ENCODE results near the gene TRMO. TPM values are rescaled to one million over a fixed set of nuclear protein-coding genes. Genes with fewer than 3 reads are reported as not detected.

The TRMO gene
- total RNA-seq, 3 donors from 2014 or later, result 14.9 to 15.3 (median 14.9) TPM

DNA sequence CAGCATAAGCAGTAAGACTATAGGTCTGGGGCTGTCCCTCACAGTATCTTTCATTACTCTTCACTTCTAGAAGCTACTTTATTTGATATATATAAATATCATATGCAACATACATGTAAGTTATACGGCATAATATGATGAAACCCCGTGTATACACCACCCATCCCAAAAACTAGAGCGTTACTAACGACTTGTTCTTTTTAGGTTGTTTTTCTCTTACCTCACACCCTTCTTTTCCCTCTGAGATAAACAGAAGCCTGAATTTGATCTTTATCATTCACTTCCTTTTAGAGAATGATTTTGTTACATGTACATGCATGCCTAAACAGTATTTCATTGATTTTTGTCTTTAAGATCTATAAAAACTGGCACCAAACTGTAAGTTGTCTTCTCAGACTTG is 3.7 kb downstream of the TRMO start:
- Histone ChIP-seq H3K4me3 (no peak overlapping the region), H3K36me3 (ENCODE audit: low read depth) (no peaks in the 10 kb centered on the region), H3K9me3 (no peaks in the 10 kb centered on the region), H3K4me1 (ENCODE audit: low read depth) (peaks cover 3% of the 10 kb centered on the region)
- intact Hi-C loops (cut with DNase I, micrococcal nuclease), result no loop called here
- TF ChIP-seq, protein P1, sequence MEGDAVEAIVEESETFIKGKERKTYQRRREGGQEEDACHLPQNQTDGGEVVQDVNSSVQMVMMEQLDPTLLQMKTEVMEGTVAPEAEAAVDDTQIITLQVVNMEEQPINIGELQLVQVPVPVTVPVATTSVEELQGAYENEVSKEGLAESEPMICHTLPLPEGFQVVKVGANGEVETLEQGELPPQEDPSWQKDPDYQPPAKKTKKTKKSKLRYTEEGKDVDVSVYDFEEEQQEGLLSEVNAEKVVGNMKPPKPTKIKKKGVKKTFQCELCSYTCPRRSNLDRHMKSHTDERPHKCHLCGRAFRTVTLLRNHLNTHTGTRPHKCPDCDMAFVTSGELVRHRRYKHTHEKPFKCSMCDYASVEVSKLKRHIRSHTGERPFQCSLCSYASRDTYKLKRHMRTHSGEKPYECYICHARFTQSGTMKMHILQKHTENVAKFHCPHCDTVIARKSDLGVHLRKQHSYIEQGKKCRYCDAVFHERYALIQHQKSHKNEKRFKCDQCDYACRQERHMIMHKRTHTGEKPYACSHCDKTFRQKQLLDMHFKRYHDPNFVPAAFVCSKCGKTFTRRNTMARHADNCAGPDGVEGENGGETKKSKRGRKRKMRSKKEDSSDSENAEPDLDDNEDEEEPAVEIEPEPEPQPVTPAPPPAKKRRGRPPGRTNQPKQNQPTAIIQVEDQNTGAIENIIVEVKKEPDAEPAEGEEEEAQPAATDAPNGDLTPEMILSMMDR (IDR thresholded peaks at IDR 0.05), result no peak
- DNase-seq, result no peak
- no peak for ATAC-seq

DNA sequence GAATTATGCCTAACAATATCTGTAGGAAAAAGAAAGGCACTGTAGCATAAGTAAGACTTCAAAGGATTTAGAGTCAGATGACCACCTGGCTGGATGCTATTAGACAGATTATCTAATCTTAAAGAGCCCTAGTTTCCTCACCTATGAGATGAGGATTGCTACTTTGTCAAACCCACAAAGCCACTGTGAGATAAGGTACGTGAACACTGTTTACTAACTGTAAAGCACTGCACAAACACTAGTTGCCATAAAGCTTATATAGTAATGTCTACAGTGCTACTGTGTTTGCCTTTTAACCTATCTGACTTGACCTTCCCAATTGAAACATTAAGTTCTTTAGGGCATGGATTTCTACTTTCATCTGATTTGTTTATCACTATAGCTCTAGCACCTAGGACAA is 10.3 kb downstream of the TRMO start:
- H3K4me3 ChIP-seq, result no peak overlapping the region
- H3K9me3 ChIP-seq, result no peaks in the 10 kb centered on the region
- H3K36me3 ChIP-seq (ENCODE audit: low read depth), result peaks cover 6% of the 10 kb centered on the region
- ATAC-seq, result peak; percentile 32
- H3K4me1 ChIP-seq (ENCODE audit: low read depth), result peaks cover 3% of the 10 kb centered on the region
- TF ChIP-seq, protein P1 (IDR thresholded peaks at IDR 0.05), result no peak
- no peak for DNase-seq
- intact Hi-C loops (cut with DNase I, micrococcal nuclease), result no loop called here

DNA sequence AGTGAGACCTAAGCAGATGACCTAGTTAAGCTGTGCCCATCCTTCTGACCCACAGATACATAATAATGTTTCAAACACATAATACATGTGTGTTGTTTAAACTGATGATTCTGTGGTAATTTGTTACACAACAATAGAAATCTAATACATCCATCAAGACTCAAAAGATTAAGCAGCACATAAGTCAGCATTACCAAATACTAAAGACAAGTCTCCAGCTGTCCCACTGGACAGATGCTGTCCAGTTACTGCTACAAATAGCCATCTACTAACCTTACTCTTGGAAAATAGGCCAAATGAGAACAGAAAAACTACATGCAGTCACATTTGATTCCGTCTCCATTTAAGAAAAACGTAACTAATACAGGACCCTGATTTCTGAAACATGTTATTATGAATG is 10.8 kb downstream of the TRMO start:
- intact Hi-C loops (cut with DNase I, micrococcal nuclease), result no loop called here
- H3K9me3 ChIP-seq, result no peaks in the 10 kb centered on the region
- peaks cover 6% of the 10 kb centered on the region for H3K36me3 ChIP-seq (ENCODE audit: low read depth)
- TF ChIP-seq, protein P1 (IDR thresholded peaks at IDR 0.05), result no peak
- DNase-seq, result no peak
- H3K4me3 ChIP-seq, result no peak overlapping the region
- no peak for ATAC-seq
- peaks cover 3% of the 10 kb centered on the region for H3K4me1 ChIP-seq (ENCODE audit: low read depth)

DNA sequence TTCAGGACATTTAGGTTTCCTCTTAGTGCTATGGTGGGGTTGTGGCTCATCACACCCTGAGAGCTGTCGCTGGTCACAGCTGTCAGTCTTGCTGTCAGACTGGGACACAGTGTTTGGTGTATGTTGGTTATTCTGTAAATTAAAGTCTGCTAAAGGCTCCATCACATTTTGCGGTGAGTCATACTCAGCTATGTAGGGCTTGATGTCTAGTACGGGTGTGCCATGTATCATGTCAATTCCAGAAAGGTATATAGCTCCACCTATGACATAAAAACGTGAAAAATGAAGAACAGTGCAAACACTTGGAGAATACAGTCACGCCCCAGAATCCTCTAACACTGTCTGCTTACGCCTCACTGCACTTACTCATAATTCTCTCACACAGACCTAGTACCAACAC is 11.9 kb downstream of the TRMO start:
- H3K36me3 ChIP-seq (ENCODE audit: low read depth), result peaks cover 6% of the 10 kb centered on the region
- H3K4me3 ChIP-seq, result no peak overlapping the region
- H3K4me1 ChIP-seq (ENCODE audit: low read depth), result peaks cover 3% of the 10 kb centered on the region
- DNase-seq (no peak), ATAC-seq (peak; percentile 70)
- intact Hi-C loops (cut with DNase I, micrococcal nuclease), result no loop called here
- H3K9me3 ChIP-seq, result no peaks in the 10 kb centered on the region
- TF ChIP-seq, protein P1 (IDR thresholded peaks at IDR 0.05), result no peak

DNA sequence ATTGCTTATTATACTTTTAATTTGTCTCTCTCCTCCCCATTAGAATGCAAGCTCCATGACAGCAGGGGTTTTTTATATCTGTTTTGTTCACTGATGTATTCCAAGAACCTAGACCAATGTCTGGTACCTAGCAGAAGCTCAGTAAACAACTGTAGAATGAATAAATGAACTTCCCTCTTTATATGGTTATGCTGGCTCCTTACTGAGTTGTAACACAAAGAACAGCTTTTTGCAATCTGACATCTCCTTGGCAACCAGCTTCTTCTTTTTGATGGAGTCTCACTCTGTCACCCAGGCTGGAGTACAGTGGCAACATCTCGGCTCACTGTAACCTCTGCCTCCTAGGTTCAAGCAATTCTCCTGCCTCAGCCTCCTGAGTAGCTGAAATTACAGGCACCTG is 13.6 kb downstream of the TRMO start:
- Histone ChIP-seq H3K9me3 (no peaks in the 10 kb centered on the region), H3K4me1 (ENCODE audit: low read depth) (peaks cover 3% of the 10 kb centered on the region), H3K36me3 (ENCODE audit: low read depth) (peaks cover 6% of the 10 kb centered on the region), H3K4me3 (no peak overlapping the region)
- intact Hi-C loops (cut with DNase I, micrococcal nuclease), result loop anchor here (10.0 kb wide), 1 partner anchor 194 kb away; no protein-coding TSS in a partner anchor
- DNase-seq, result no peak
- TF ChIP-seq, protein P1 (IDR thresholded peaks at IDR 0.05), result no peak
- ATAC-seq, result no peak

DNA sequence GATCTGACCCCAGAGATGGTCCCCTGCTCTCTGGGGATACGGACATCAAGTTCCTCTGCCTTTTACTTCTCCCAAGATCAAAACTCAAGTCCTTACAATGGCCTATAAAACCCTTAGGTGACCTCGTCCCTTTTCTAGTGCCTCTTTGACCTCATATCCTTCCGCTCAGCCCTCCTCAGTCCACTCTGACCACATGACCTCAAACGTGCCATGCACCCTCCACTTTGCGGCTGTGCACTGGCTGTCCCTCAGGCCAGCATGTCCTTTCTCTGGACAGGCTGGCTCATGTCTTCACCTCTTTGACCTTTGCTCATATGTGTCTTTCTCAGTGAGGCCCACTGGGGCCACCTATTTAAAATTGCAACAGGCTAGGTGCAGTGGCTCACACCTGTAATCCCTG is 14.7 kb downstream of the TRMO start:
- H3K36me3 ChIP-seq (ENCODE audit: low read depth), result peaks cover 6% of the 10 kb centered on the region
- H3K4me1 ChIP-seq (ENCODE audit: low read depth), result peaks cover 3% of the 10 kb centered on the region

More for the DNA sequence above, 14.7 kb downstream of the TRMO start:
- no peak for ATAC-seq
- no peak overlapping the region for H3K4me3 ChIP-seq
- no peak for DNase-seq
- intact Hi-C loops (cut with DNase I, micrococcal nuclease), result loop anchor here (10.0 kb wide), 1 partner anchor 193 kb away; no protein-coding TSS in a partner anchor
- TF ChIP-seq, protein P1 (IDR thresholded peaks at IDR 0.05), result no peak
- H3K9me3 ChIP-seq, result no peaks in the 10 kb centered on the region

Data from mucosa of descending colon (tissue), 3 donors.